ENCODE measurements around the gene MRC2.

DNA sequence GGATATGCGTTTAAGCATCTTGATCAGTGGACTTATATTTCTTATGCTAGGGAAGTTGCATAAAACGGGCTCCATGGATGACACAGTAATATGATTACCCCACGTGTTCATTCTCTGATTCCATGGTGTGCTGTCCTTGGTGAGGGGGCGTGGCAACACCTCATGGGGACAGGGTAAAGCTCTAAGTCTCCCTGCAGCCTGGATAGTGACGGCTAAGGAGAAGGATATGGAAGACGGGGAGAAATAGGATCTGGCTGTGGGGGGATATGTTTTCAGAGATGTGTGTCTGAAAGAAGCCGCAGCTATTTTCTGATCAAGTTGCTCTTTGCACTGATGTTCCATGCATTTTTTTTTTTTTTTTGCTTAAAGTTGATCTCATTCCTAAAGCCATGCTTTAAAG, 96.4 kb downstream of the MRC2 start:
- TF ChIP-seq, protein P1, sequence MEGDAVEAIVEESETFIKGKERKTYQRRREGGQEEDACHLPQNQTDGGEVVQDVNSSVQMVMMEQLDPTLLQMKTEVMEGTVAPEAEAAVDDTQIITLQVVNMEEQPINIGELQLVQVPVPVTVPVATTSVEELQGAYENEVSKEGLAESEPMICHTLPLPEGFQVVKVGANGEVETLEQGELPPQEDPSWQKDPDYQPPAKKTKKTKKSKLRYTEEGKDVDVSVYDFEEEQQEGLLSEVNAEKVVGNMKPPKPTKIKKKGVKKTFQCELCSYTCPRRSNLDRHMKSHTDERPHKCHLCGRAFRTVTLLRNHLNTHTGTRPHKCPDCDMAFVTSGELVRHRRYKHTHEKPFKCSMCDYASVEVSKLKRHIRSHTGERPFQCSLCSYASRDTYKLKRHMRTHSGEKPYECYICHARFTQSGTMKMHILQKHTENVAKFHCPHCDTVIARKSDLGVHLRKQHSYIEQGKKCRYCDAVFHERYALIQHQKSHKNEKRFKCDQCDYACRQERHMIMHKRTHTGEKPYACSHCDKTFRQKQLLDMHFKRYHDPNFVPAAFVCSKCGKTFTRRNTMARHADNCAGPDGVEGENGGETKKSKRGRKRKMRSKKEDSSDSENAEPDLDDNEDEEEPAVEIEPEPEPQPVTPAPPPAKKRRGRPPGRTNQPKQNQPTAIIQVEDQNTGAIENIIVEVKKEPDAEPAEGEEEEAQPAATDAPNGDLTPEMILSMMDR (IDR thresholded peaks at IDR 0.05) = no peak
- TF ChIP-seq POLR2A (IDR thresholded peaks at IDR 0.05) = no peak
